HG03159 (cell line): ENCODE data around the gene MLXIP.
"Not testable (repeated sequence)": the region's sequence is repeated elsewhere in the genome, so short reads cannot be mapped to it uniquely, and the experiment has no call there.

Experiments
- ATAC-seq: cut with Tn5 transposase; IDR thresholded peaks from one replicate; pipeline ENCODE4 v1.9.1; 2021; ENCODE audit warnings: mild to moderate bottlenecking, moderate library complexity; ENCODE audit not compliant: unreplicated experiment

The MLXIP gene

GRCh38 chr12:122094735-122095631, 16.4 kb downstream of the MLXIP start:
- no peak for ATAC-seq

GRCh38 chr12:122096014-122096413, 17.5 kb downstream of the MLXIP start:
- no peak for ATAC-seq

- ATAC-seq, result no peak
Measured at GRCh38 chr12:122096591-122097149, 18.1 kb downstream of the MLXIP start.

- ATAC-seq, result no peak
Measured at GRCh38 chr12:122097584-122097926, 19.0 kb downstream of the MLXIP start.

- no peak for ATAC-seq
Measured at GRCh38 chr12:122097927-122098756, 19.6 kb downstream of the MLXIP start.

DNA sequence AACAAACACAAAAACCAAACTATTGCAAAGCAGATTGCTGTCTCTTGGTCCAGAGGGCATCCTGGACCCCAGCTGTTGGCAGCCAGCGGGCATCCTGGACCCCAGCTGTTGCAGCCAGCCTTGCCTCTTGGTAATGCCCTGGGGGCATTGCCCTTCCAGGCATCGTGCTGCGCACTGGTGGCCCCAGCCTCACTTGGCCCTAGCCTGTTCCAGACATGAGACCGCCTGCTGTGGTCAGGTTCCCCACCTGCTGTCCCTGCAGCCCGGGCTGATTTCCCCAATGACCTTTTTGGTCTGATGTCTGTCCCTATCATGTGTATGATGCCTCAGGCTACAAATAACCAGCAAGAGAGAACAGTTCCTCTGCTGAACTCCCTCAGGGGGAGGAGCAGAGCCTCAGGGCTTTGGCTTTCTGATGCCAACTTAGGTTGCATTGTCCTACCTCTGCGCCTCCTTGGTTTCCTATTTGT, 20.8 kb downstream of the MLXIP start:
- no peak for ATAC-seq

DNA sequence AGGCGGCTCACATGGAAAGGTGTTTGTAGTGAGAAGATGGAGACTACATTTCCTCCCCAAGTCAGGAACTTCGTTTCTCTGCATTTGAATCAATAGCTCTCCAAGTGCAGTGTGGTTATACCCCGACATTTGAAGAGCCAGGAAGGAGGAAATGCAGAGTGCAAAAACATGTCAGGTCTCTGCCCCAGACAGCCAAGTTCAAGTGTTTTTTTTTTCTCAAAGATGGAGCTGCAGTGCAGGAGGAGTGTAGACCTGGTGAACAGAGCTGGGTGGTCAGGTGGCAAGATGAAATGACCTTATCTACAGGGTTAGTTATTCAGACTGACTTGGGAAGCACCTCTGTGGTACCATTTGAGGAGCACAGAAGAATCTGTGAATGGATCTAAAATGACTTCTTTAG, 21.3 kb downstream of the MLXIP start:
- no peak for ATAC-seq

- ATAC-seq, result no peak
Measured at GRCh38 chr12:122100568-122100967, 22.0 kb downstream of the MLXIP start.

DNA sequence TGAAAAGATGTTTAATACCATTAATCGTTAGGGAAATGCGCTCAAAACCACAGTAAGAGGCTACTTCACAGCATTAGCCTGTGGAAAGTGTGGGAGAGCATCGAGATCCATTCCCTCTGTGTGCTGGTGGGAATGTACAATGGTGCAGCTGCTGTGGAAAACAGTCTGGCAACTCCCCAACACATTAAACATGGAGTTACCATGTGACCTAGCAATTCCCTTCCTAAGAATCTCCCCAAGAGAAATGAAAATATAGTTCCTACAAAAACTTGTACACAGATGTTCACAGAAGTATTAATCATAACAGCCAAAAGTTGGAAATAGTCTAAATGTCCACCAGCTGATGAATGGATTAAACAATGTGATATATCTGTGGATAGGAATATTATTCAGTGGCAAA, 23.8 kb downstream of the MLXIP start:
- no peak for ATAC-seq

DNA sequence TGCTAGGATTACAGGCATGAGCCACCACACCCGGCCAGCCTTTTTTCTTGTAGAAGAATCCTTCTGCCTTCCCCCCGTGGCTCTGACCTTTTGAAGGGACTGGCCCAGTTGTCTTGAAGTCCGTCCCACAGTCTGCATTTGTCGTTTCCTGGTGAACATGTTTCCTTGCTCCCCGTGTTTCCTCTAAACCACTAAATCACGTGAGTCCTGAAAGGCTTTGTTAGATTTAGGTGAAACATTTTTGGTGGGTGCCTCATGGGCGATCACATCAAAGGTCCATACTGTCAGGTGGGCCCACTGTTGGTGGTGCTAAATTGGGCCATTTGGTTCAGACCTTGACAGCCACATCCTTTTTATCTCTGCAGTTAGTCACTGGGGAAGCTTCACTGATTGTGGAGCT, 26.3 kb downstream of the MLXIP start:
- ATAC-seq, result no peak

GRCh38 chr12:122105496-122105895, 26.9 kb downstream of the MLXIP start:
- ATAC-seq, result not testable (repeated sequence)

- no peak for ATAC-seq
Measured at GRCh38 chr12:122106843-122107242, 28.3 kb downstream of the MLXIP start.

GRCh38 chr12:122107261-122107660, 28.7 kb downstream of the MLXIP start:
- ATAC-seq, result no peak

DNA sequence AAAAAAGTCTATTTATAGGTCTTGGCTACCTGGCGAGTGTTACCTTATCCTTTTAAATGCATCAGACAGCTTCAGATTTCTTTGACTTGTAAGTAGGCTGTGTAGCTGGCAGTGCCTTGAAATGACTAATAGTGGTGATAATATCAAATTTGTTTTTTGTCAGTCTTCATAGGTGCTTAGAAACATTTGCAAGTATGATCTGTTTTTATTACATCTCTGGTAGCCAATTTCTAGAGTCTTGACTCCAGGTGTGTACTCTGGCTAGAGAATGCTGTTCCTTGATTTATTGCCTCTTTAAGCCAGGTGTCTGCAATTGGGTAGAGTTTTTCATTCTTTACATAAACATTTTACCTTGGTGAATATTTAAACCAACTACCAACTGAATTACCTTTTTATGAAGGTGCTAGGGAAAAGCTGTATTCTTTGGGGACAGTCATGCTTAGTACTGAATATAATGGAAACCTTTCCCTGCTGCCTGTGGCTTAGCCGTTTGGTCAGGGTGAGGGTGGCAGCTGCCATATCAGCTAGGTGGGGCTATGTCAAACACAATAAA, 32.6 kb downstream of the MLXIP start:
- ATAC-seq, result no peak

DNA sequence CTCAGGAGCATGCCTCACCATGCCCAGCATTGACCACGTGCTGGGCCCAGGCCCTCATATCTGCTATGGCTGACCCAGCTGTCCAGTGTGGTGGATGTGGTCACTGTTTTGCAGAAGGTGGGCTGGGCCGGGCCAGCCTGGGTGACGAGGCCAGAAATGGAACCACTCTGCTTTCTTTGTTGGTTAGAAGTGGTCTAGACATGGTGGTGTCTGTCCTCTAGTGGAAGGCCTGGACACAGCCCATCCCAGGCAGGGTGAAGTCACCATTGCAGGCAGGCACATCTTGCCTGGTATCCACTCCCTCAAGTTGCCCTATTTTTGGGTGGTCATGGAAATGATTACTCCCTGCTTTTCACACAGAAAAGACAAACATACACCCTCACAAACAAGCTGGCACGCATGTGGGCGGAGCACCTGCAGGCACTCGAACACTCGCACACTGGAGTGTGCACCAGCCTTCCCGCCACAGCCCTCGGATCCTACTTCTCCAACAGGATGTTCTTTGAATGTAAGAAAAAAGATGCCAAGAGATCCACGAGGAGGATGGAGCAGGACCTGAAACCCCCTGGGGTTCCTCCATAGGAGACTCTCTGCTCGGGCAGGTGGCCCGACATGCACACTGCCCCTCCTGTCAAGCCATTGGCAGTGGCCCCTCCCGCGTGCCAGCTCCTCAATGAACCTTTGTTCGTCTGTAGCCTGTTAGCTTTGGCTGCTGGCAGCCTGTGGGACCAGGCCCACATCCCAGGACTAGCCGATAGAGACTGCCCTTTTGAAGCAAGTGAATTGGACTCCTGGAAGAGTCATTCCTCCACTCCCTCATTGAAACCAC, 38.4 kb downstream of the MLXIP start:
- no peak for ATAC-seq

DNA sequence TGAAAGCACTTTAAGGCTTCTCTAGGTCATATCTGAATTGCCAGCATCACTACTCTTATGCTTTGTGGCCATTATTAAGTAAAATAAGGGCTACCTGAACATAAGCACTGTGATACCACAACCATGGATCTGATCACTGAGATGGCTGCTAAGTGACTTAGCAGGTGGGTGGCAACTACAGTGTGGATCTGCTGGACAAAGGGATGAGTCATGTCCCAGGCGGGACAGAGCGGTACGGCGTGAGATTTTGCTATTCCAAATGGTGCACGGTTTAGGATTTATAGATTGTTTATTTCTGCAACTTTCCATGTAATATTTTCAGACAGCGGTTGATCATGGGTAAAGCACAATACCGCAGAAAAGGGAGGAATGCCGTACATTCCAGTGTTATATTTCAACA, 39.4 kb downstream of the MLXIP start:
- ATAC-seq, result no peak

GRCh38 chr12:122121341-122121740, 42.8 kb downstream of the MLXIP start:
- ATAC-seq, result not testable (repeated sequence)

GRCh38 chr12:122121745-122122144, 43.2 kb downstream of the MLXIP start:
- no peak for ATAC-seq

GRCh38 chr12:122123051-122123760, 44.6 kb downstream of the MLXIP start:
- ATAC-seq, result no peak

- no peak for ATAC-seq
Measured at GRCh38 chr12:122123761-122124145, 45.2 kb downstream of the MLXIP start.
